GM10266 (cell line): ENCODE data around the gene SON.
"Not testable (repeated sequence)": the region's sequence is repeated elsewhere in the genome, so short reads cannot be mapped to it uniquely, and the experiment has no call there.

Experiments
- DNase-seq: peaks from one replicate; pipeline ENCODE4 v3.0.0; 2012; ENCODE audit errors: extremely low spot score
- TF ChIP-seq, protein P1 (sequence below): IDR thresholded peaks from 2 replicates; pipeline ENCODE4 v1.5.1; 2012; ENCODE audit warnings: mild to moderate bottlenecking, low read depth; ENCODE audit not compliant: control insufficient read depth, insufficient read depth; ENCODE audit errors: missing control alignments

Gene SON

DNA sequence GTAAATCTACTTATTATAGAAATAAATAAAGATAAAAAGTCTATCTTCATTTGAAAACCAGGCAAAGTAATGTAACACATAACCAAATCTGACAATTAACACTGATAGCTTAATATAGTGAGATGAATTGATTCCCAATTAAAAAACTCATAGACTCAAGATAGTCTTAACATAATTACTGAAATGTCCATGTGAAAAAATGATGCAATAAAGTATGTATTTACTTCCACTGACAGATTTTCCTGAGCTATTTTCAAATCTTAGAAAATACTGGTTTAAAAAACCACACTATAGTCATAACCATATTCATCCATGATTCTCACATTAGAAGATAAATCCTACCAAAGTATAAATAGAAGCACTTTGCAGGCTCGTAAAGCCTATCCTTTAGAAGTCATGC, 55.2 kb downstream of the SON start:
- no peak for DNase-seq
- TF ChIP-seq, protein P1, sequence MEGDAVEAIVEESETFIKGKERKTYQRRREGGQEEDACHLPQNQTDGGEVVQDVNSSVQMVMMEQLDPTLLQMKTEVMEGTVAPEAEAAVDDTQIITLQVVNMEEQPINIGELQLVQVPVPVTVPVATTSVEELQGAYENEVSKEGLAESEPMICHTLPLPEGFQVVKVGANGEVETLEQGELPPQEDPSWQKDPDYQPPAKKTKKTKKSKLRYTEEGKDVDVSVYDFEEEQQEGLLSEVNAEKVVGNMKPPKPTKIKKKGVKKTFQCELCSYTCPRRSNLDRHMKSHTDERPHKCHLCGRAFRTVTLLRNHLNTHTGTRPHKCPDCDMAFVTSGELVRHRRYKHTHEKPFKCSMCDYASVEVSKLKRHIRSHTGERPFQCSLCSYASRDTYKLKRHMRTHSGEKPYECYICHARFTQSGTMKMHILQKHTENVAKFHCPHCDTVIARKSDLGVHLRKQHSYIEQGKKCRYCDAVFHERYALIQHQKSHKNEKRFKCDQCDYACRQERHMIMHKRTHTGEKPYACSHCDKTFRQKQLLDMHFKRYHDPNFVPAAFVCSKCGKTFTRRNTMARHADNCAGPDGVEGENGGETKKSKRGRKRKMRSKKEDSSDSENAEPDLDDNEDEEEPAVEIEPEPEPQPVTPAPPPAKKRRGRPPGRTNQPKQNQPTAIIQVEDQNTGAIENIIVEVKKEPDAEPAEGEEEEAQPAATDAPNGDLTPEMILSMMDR = no peak

DNA sequence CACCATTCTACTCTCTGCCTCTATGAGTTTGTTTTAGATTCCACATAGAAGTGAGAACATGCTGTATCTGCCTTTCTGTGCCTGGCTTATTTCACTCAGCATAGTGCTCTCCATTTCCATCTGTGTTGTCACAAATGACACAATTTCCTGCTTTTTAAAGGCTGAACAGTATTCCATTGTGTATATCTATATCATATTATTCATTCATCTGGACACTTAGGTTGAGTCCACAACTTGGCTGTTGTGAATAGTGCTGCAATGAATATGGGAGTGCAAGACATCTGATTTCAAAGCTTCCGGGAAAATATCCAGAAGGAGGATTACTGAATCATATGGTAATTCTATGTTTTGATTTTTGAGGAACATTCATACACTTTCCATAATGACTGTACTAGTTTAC, 65.7 kb downstream of the SON start:
- DNase-seq = no peak
- TF ChIP-seq, protein P1 = no peak

DNA sequence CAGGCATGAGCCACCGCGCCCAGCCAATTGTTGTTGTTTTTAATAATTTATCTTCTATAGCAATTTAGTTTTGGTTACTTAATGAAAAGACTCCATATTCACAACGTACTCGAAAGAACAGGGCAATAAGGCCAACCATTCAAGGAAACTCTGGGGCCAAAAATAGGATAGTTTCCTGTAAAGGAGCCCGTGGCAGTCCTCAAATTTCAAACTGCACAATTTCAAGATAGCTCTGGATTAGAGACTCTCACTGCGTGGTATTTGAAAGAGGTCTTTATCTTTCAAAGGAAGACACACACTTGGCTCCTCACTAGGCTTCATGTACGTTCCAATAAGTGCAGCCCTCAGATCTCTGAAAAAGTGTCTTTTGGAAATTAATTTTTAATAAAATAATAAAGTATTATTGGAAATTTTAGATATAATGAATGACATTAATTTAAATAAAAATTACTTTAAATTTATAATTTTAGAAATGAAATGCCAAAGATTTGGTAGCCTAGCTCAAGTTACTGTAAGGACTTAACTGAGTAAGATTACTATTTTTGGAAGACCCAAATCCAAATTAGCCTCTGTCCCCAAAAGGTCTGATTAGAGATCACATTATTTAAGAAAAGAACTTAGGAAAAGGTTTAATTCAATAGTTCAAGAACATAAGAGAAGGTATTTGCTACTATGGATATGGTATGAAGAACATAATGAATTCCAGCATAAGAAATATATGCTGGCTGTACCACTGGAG, 68.3 kb downstream of the SON start:
- TF ChIP-seq, protein P1 = no peak
- DNase-seq = no peak

DNA sequence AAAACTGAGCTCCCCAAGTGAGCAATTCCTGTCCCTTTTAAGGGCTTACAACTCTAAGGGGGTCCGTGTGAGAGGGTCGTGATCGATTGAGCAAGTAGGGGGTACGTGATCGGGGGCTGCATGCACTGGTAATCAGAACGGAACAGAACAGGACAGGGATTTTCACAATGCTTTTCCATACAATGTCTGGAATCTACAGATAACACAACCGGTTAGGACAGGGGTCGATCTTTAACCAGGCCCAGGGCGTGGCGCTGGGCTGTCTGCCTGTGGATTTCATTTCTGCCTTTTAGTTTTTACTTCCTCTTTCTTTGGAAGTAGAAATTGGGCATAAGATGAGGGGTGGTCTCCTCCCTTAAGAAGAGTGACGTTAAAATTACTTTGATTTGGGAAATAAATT, 74.7 kb downstream of the SON start:
- DNase-seq = not testable (repeated sequence)

DNA sequence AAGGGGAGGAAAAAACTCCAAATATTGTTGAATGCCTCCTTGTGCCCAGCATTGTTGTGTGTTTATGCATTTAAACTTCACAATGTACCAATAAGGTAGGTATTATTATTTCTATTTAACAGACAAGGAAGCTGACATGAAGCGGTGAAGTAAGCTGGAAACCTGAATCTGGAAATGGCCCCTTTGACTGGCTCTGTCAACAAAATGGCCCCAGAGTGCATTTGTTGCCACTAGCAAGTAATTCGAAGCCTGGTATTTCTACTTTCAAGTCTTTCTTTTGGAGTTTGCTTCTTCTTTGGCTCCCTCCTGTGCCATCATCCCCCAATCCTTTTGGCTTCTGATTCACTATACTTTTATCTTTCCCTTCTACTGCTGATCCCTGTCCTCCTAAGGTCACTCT, 75.6 kb downstream of the SON start:
- DNase-seq = no peak
- TF ChIP-seq, protein P1 = no peak

DNA sequence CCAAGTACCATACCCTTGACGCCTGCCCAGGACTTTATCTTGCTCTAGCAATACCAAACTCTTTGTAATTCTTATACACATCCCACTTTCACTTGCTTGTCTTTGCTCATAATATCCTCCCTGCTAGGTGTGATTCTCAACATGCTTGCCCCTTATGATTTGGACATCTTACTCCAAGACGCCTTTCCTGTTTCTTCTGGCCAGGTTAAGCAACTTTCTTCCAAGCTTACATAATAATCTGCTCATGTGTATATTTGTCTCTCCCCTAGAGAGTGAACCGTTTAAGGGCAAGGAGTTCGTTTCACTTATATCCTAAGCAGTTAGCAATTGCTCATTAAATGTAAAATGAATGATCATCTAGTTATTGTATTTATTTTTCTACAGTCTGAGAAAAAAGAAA, 76.9 kb downstream of the SON start:
- no peak for DNase-seq
- TF ChIP-seq, protein P1 = no peak

DNA sequence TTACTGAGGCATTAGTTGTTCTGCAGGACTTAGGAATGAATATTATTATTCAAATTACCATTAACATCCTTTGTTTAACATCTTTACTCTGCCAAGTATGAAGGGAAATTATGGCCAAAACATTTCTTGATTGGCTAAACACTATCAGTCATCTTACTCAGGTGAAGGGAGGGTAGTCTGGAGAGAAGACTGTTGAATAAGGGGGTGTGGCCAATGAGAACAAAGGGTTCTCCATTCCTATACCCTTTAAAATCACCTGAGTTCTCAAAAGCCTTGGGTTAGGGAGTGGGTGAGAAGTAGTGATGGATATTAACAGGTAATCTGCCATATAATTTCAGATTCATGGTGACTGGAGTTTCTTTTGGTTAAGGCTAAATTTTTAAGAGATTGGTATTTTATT, 79.4 kb downstream of the SON start:
- no peak for DNase-seq
- TF ChIP-seq, protein P1 = no peak

DNA sequence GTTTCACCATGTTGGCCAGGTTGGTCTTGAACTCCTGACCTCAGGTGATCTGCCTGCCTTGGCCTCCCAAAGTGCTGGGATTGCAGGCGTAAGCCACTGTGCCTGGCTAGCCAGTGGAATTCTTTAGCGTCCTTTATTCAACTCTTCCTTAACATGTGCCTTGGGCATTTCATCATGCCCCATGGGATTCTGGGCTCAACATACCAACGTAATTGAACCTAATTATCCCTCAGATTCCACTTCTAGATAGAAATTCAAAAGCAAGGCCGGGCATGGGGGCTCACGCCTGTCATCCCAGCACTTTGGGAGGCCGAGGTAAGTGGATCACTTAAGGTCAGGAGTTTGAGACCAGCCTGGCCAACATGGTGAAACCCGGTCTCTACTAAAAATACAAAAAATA, 83.3 kb downstream of the SON start:
- not testable (repeated sequence) for DNase-seq
